Hair follicular keratinocyte (primary cell): ENCODE data around the gene MKI67. TPM values are rescaled to one million over a fixed set of nuclear protein-coding genes. Genes with fewer than 3 reads are reported as not detected.

Experiments
- total RNA-seq: library from RNA; depleted of rRNA; stranded (reverse); fragments of >200 nt; gene quantifications from 2 replicates; pipeline ENCODE4 v1.2.3, GENCODE V29; 2015

The MKI67 gene, protein sequence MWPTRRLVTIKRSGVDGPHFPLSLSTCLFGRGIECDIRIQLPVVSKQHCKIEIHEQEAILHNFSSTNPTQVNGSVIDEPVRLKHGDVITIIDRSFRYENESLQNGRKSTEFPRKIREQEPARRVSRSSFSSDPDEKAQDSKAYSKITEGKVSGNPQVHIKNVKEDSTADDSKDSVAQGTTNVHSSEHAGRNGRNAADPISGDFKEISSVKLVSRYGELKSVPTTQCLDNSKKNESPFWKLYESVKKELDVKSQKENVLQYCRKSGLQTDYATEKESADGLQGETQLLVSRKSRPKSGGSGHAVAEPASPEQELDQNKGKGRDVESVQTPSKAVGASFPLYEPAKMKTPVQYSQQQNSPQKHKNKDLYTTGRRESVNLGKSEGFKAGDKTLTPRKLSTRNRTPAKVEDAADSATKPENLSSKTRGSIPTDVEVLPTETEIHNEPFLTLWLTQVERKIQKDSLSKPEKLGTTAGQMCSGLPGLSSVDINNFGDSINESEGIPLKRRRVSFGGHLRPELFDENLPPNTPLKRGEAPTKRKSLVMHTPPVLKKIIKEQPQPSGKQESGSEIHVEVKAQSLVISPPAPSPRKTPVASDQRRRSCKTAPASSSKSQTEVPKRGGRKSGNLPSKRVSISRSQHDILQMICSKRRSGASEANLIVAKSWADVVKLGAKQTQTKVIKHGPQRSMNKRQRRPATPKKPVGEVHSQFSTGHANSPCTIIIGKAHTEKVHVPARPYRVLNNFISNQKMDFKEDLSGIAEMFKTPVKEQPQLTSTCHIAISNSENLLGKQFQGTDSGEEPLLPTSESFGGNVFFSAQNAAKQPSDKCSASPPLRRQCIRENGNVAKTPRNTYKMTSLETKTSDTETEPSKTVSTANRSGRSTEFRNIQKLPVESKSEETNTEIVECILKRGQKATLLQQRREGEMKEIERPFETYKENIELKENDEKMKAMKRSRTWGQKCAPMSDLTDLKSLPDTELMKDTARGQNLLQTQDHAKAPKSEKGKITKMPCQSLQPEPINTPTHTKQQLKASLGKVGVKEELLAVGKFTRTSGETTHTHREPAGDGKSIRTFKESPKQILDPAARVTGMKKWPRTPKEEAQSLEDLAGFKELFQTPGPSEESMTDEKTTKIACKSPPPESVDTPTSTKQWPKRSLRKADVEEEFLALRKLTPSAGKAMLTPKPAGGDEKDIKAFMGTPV (N-terminal part only)
- 18.2 and 55.1 TPM in 2 replicates for total RNA-seq

DNA sequence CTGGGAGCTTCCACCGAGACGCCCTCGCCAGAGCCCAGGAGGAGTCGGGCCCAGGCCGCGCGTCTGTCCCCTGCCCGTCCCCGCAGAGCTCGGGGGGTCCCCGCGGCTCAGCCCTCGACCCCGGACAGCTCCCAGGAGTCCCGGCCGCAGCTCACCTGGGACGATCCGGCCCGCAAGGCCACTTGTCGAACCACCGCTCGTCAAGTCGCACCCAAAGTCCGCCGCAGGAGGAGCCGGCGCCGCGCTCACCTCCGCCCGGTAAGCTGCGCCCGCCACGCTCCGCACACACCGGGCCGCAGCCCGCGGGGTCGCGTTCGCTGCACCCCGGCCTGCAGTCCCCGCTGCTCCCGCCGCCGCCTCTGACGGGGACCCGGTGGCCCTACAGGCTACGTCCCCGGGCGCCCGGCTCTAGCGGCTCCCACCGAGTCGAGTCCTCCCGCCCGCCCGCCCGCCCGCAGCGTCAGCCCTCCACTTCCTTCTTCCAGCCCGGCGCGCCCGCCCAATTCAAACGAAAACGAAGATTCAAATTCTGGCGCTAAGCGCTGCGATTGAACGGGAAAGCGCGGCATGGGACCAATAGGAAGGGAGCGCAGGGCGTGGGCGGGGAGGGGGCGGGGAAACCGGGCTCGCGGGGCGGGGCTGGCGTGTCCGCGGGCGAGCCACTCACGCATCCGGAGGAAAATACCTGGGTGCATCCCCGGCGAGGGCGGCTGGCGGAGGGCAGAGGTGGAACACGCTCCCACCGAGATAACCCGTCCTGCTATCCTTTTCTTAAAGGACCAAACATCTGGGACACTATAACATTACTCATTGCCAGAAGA lies at the start of gene MKI67:
Gene MKI67 (minus strand): TSS at position 480 of the 821 bp plus-strand sequence. CDS start 756 bp downstream, outside the sequence.

Other genes with a start within 250 kb of the MKI67 start
- gene CLRN3, start 233.5 kb downstream of the MKI67 start, total RNA-seq = not detected in 2 replicates
- 16.5 and 25.7 TPM in 2 replicates for gene PTPRE, start 219.3 kb downstream of the MKI67 start, total RNA-seq